ENCODE measurements around the gene DEAF1. TPM values are rescaled to one million over a fixed set of nuclear protein-coding genes. Genes with fewer than 3 reads are reported as not detected.

The DEAF1 gene
- total RNA-seq, 1 donor from 2014 or later = 48.9 TPM

DNA sequence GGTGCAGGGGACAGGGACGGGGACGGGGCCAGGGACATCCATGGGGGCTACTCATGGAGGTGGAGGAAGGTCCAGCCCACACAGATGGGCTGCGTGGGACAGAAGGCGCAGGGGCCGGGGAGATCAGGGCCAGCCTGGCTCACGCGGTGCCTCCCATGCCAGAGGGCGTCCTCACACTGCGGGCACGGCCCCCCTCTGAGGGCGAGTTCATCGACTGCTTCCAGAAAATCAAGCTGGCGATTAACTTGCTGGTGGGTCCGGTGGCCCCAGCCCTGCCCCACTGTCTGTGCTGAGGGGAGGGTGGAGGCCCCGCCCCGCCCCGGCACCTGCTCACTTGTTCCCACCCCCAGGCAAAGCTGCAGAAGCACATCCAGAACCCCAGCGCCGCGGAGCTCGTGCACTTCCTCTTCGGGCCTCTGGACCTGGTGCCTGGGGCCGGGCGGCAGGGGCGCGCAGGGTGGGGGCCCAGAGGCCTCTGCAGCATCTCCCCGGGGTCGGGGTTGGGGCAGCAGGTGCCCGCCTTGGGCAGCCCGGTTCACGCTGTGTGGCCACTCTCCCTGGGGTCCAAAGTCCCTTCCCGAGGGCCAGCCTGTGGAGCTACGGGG, 26.8 kb upstream of the DEAF1 start:
- no peak for FAIRE-seq

DNA sequence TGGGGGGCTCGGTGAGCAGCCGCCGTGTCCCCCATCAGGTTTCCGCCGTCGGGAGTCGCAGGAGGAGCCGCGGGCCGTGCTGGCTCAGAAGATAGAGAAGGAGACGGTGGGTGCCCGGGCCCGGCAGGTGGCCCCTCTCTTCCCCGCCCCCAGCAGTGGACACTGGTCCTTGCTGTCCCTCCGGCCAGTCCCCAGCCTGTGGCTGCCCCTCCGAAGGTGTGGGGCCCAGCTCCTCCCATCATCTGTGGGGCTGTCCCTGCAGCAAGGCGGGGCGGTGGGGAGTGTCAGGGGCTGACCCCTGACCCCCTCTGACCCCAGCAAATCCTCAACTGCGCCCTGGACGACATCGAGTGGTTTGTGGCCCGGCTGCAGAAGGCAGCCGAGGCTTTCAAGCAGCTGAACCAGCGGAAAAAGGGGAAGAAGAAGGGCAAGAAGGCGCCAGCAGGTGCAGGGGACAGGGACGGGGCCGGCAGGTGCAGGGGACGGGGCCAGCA, 26.3 kb upstream of the DEAF1 start:
- Histone ChIP-seq H3K36me3 (ENCODE audit: insufficient read depth, low read length) (no peaks in the 10 kb centered on the region), H3K79me2 (ENCODE audit: insufficient read depth, low read length) (no peaks in the 10 kb centered on the region), H3K4me1 (ENCODE audit: insufficient read depth, low read length) (peaks cover under 1% of the 10 kb centered on the region), H3K4me2 (ENCODE audit: low read length) (peak overlapping the region; percentile 22), H4K20me1 (ENCODE audit: insufficient read depth, low read length) (peaks cover 57% of the 10 kb centered on the region), H3K4me3 (ENCODE audit: insufficient read depth, low read depth, low read length) (no peak overlapping the region), H2AFZ (ENCODE audit: low read depth, low read length) (no peak overlapping the region), H3K27ac (ENCODE audit: low read depth, low read length) (no peak overlapping the region), H3K27me3 (ENCODE audit: insufficient read depth, low read length) (peaks cover 5% of the 10 kb centered on the region), H3K9ac (ENCODE audit: low read length) (no peak overlapping the region), H3K9me3 (ENCODE audit: insufficient read depth, low read depth, low read length) (no peaks in the 10 kb centered on the region)
- DNase-seq (ENCODE audit: low read depth) (no peak), FAIRE-seq (no peak)
- Mint-ChIP-seq H3K4me1 (ENCODE audit: low read depth, unreplicated experiment) (no peaks in the 10 kb centered on the region), H3K36me3 (ENCODE audit: low read depth, unreplicated experiment) (peaks cover 11% of the 10 kb centered on the region), H3K27me3 (ENCODE audit: low read depth, unreplicated experiment) (peaks cover 4% of the 10 kb centered on the region), H3K27ac (ENCODE audit: unreplicated experiment) (no peak overlapping the region), H3K9me3 (ENCODE audit: unreplicated experiment) (no peaks in the 10 kb centered on the region), H3K4me3 (ENCODE audit: unreplicated experiment) (no peak overlapping the region)
- TF ChIP-seq, protein P1, sequence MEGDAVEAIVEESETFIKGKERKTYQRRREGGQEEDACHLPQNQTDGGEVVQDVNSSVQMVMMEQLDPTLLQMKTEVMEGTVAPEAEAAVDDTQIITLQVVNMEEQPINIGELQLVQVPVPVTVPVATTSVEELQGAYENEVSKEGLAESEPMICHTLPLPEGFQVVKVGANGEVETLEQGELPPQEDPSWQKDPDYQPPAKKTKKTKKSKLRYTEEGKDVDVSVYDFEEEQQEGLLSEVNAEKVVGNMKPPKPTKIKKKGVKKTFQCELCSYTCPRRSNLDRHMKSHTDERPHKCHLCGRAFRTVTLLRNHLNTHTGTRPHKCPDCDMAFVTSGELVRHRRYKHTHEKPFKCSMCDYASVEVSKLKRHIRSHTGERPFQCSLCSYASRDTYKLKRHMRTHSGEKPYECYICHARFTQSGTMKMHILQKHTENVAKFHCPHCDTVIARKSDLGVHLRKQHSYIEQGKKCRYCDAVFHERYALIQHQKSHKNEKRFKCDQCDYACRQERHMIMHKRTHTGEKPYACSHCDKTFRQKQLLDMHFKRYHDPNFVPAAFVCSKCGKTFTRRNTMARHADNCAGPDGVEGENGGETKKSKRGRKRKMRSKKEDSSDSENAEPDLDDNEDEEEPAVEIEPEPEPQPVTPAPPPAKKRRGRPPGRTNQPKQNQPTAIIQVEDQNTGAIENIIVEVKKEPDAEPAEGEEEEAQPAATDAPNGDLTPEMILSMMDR (IDR thresholded peaks at IDR 0.05; ENCODE audit: insufficient read depth, low read depth, low read length) = no peak
- peak; percentile 29 for TF ChIP-seq EZH2 (IDR thresholded peaks at IDR 0.05; ENCODE audit: insufficient read depth, low read length)

More for the DNA sequence above, 26.8 kb upstream of the DEAF1 start:
- Histone ChIP-seq H3K9ac (ENCODE audit: low read length) (no peak overlapping the region), H3K9me3 (ENCODE audit: insufficient read depth, low read depth, low read length) (no peaks in the 10 kb centered on the region), H3K79me2 (ENCODE audit: insufficient read depth, low read length) (no peaks in the 10 kb centered on the region), H4K20me1 (ENCODE audit: insufficient read depth, low read length) (peaks cover 56% of the 10 kb centered on the region), H3K27ac (ENCODE audit: low read depth, low read length) (no peak overlapping the region), H2AFZ (ENCODE audit: low read depth, low read length) (no peak overlapping the region), H3K4me3 (ENCODE audit: insufficient read depth, low read depth, low read length) (no peak overlapping the region), H3K4me1 (ENCODE audit: insufficient read depth, low read length) (peaks cover 6% of the 10 kb centered on the region), H3K27me3 (ENCODE audit: insufficient read depth, low read length) (peaks cover 5% of the 10 kb centered on the region), H3K4me2 (ENCODE audit: low read length) (no peak overlapping the region), H3K36me3 (ENCODE audit: insufficient read depth, low read length) (no peaks in the 10 kb centered on the region)
- H3K27me3 Mint-ChIP-seq (ENCODE audit: low read depth, unreplicated experiment) = peaks cover 4% of the 10 kb centered on the region
- no peak for DNase-seq (ENCODE audit: low read depth)
- H3K4me3 Mint-ChIP-seq (ENCODE audit: unreplicated experiment) = no peak overlapping the region
- H3K27ac Mint-ChIP-seq (ENCODE audit: unreplicated experiment) = no peak overlapping the region
- no peaks in the 10 kb centered on the region for H3K4me1 Mint-ChIP-seq (ENCODE audit: low read depth, unreplicated experiment)
- TF ChIP-seq, protein P1 (IDR thresholded peaks at IDR 0.05; ENCODE audit: insufficient read depth, low read depth, low read length) = no peak
- peak; percentile 6 for TF ChIP-seq EZH2 (IDR thresholded peaks at IDR 0.05; ENCODE audit: insufficient read depth, low read length)
- H3K9me3 Mint-ChIP-seq (ENCODE audit: unreplicated experiment) = no peaks in the 10 kb centered on the region
- H3K36me3 Mint-ChIP-seq (ENCODE audit: low read depth, unreplicated experiment) = peaks cover 7% of the 10 kb centered on the region

DNA sequence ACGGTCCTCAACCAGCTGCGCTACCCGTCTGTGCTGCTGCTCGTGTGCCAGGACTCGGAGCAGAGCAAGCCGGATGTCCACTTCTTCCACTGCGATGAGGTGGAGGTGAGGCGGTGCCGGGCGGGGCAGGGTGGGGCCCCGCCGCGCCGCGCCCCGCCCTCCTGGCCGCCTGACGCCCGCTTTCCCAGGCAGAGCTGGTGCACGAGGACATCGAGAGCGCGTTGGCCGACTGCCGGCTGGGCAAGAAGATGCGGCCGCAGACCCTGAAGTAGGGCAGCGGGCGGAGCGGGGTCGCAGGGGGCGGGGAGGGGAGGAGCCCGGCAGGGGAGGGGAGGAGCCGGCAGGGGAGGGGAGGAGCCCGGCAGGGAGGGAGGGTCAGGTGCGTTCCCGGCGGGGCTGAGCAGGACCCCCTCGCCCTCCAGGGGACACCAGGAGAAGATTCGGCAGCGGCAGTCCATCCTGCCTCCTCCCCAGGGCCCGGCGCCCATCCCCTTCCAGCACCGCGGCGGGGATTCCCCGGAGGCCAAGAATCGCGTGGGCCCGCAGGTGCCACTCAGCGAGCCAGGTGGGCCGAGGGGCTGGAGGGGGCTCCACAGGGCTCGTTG, 25.7 kb upstream of the DEAF1 start:
- FAIRE-seq = no peak
- no peaks in the 10 kb centered on the region for H3K9me3 ChIP-seq (ENCODE audit: insufficient read depth, low read depth, low read length)
- no peaks in the 10 kb centered on the region for H3K36me3 ChIP-seq (ENCODE audit: insufficient read depth, low read length)
- H2AFZ ChIP-seq (ENCODE audit: low read depth, low read length) = peak overlapping the region; percentile 41
- Mint-ChIP-seq H3K27ac (ENCODE audit: unreplicated experiment) (no peak overlapping the region), H3K4me3 (ENCODE audit: unreplicated experiment) (no peak overlapping the region), H3K4me1 (ENCODE audit: low read depth, unreplicated experiment) (no peaks in the 10 kb centered on the region), H3K27me3 (ENCODE audit: low read depth, unreplicated experiment) (peaks cover 4% of the 10 kb centered on the region), H3K36me3 (ENCODE audit: low read depth, unreplicated experiment) (peaks cover 13% of the 10 kb centered on the region), H3K9me3 (ENCODE audit: unreplicated experiment) (no peaks in the 10 kb centered on the region)
- TF ChIP-seq, protein P1 (IDR thresholded peaks at IDR 0.05; ENCODE audit: insufficient read depth, low read depth, low read length) = no peak
- no peak overlapping the region for H3K4me3 ChIP-seq (ENCODE audit: insufficient read depth, low read depth, low read length)
- H3K79me2 ChIP-seq (ENCODE audit: insufficient read depth, low read length) = no peaks in the 10 kb centered on the region
- H3K4me2 ChIP-seq (ENCODE audit: low read length) = peak overlapping the region; percentile 46
- H3K9ac ChIP-seq (ENCODE audit: low read length) = no peak overlapping the region
- DNase-seq (ENCODE audit: low read depth) = no peak
- peaks cover 5% of the 10 kb centered on the region for H3K27me3 ChIP-seq (ENCODE audit: insufficient read depth, low read length)
- peaks cover 57% of the 10 kb centered on the region for H4K20me1 ChIP-seq (ENCODE audit: insufficient read depth, low read length)
- no peaks in the 10 kb centered on the region for H3K4me1 ChIP-seq (ENCODE audit: insufficient read depth, low read length)
- H3K27ac ChIP-seq (ENCODE audit: low read depth, low read length) = no peak overlapping the region

Measured in astrocyte (in vitro differentiated cells and primary cell).